DND-41 (cell line): ENCODE results near the gene IRS2.

Source experiments
- CTCF ChIP-seq: IDR thresholded peaks from 2 replicates; pipeline ENCODE4 v1.5.1; 2012; ENCODE audit warnings: borderline replicate concordance, low read length, moderate library complexity, mild to moderate bottlenecking; ENCODE audit not compliant: poor library complexity, severe bottlenecking; ENCODE audit errors: extremely low read depth
- EZH2 ChIP-seq: IDR thresholded peaks from 3 replicates; pipeline ENCODE4 v1.6.1; 2012; ENCODE audit warnings: borderline replicate concordance, low read depth, mild to moderate bottlenecking, moderate library complexity, low read length, inconsistent platforms; ENCODE audit not compliant: severe bottlenecking

GRCh38 chr13:109764045-109764444 is 22.3 kb downstream of the IRS2 start:
- TF ChIP-seq CTCF (no peak), EZH2 (no peak)
